ENCODE measurements around the gene ADRA2B.

- no peak for TF ChIP-seq CTCF (IDR thresholded peaks at IDR 0.05)
- TF ChIP-seq ATF2 (CRISPR knock-in tag; IDR thresholded peaks at IDR 0.05; ENCODE audit: borderline replicate concordance, low read depth), result no peak
- no peak for TF ChIP-seq TP53 (CRISPR knock-in tag; IDR thresholded peaks at IDR 0.05)
- TF ChIP-seq NFE2L1 (CRISPR knock-in tag; IDR thresholded peaks at IDR 0.05), result no peak
- TF ChIP-seq KAT7 (CRISPR knock-in tag; IDR thresholded peaks at IDR 0.05; ENCODE audit: borderline replicate concordance), result no peak
- TF ChIP-seq ZNF532 (CRISPR knock-in tag; IDR thresholded peaks at IDR 0.05; ENCODE audit: borderline replicate concordance), result no peak
- no peak for TF ChIP-seq ZNF512 (CRISPR knock-in tag; IDR thresholded peaks at IDR 0.05; ENCODE audit: borderline replicate concordance)
- TF ChIP-seq USF1 (CRISPR knock-in tag; IDR thresholded peaks at IDR 0.05), result no peak
Observed at GRCh38 chr2:96163768-96164429, 47.5 kb upstream of the ADRA2B start.

Data from WTC11 (cell line).